WERI-Rb-1 (cell line): ENCODE data around the gene NEK7.

Source experiments
- DNase-seq: peaks from one replicate; pipeline ENCODE4 v3.0.0-alpha.2; 2020
- H3K27ac ChIP-seq: fragments of 250-450 bp; sonication (Bioruptor Pico); 2 replicates; pipeline ENCODE4 v1.5.1; 2020; ENCODE audit warnings: mild to moderate bottlenecking, moderate library complexity
- H3K27me3 ChIP-seq: fragments of 250-450 bp; sonication (Bioruptor Pico); 2 replicates; pipeline ENCODE4 v1.5.1; 2021; ENCODE audit warnings: mild to moderate bottlenecking, low read depth, moderate library complexity; ENCODE audit not compliant: insufficient read depth, severe bottlenecking
- H3K36me3 ChIP-seq: fragments of 250-450 bp; sonication (Bioruptor Pico); 2 replicates; pipeline ENCODE4 v1.5.1; 2020; ENCODE audit warnings: mild to moderate bottlenecking, moderate library complexity
- H3K4me3 ChIP-seq: 2 replicates; pipeline ENCODE4 v1.5.1; 2011; ENCODE audit warnings: low read depth, mild to moderate bottlenecking, control low read depth, low read length
- H3K9me3 ChIP-seq: fragments of 250-450 bp; sonication (Bioruptor Pico); 2 replicates; pipeline ENCODE4 v1.5.1; 2021; ENCODE audit warnings: mild to moderate bottlenecking, moderate library complexity; ENCODE audit not compliant: severe bottlenecking
- CTCF ChIP-seq: IDR thresholded peaks from 2 replicates; pipeline ENCODE4 v1.5.1; 2011; ENCODE audit warnings: low read depth, mild to moderate bottlenecking, control low read depth, inconsistent platforms, low read length

The NEK7 gene

GRCh38 chr1:198232940-198233675 lies 76.3 kb downstream of the NEK7 start:
- DNase-seq: no peak
- no peak for TF ChIP-seq CTCF
- H3K4me3 ChIP-seq: no peak overlapping the region
- no peak overlapping the region for H3K27ac ChIP-seq
- H3K9me3 ChIP-seq: no peaks in the 10 kb centered on the region
- H3K27me3 ChIP-seq: no peaks in the 10 kb centered on the region
- peaks cover 3% of the 10 kb centered on the region; the same call in 1 of the 2 replicates for H3K36me3 ChIP-seq

GRCh38 chr1:198234520-198235251 lies 77.9 kb downstream of the NEK7 start:
- H3K36me3 ChIP-seq: peaks cover 3% of the 10 kb centered on the region; the same call in 1 of the 2 replicates
- no peak for TF ChIP-seq CTCF
- DNase-seq: peak; percentile 88
- no peaks in the 10 kb centered on the region for H3K27me3 ChIP-seq
- H3K4me3 ChIP-seq: peak overlapping the region; percentile 37
- no peaks in the 10 kb centered on the region for H3K9me3 ChIP-seq
- peak overlapping the region; percentile 59 for H3K27ac ChIP-seq

GRCh38 chr1:198238121-198238520 lies 81.3 kb downstream of the NEK7 start:
- Histone ChIP-seq H3K27me3 (no peaks in the 10 kb centered on the region), H3K9me3 (no peaks in the 10 kb centered on the region), H3K36me3 (peaks cover 3% of the 10 kb centered on the region; the same call in 1 of the 2 replicates), H3K27ac (no peak overlapping the region), H3K4me3 (no peak overlapping the region)
- no peak for DNase-seq
- no peak for TF ChIP-seq CTCF

DNA sequence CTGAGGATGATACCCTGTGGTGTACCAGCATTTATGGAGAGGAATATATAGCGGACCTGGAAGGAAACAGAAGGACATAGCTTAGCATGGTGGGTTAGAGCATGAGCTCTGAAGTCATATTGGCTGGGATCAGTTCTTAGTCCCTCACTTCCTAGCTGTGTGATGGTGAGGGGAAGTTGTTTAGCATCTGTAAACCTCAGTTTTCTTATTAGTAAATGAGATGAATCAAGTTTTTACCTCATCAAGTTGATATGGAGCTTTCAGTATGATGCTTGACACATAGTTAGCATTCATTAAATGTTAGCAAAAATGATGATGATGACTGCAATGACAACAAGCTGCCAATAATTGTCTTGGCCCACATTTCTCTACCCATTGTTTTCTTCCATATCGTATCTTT lies 84.8 kb downstream of the NEK7 start:
- no peak for DNase-seq
- no peak for TF ChIP-seq CTCF
- peaks cover under 1% of the 10 kb centered on the region; the same call in 1 of the 2 replicates for H3K36me3 ChIP-seq
- H3K27ac ChIP-seq: no peak overlapping the region
- no peaks in the 10 kb centered on the region for H3K9me3 ChIP-seq
- H3K4me3 ChIP-seq: no peak overlapping the region
- H3K27me3 ChIP-seq: no peaks in the 10 kb centered on the region

DNA sequence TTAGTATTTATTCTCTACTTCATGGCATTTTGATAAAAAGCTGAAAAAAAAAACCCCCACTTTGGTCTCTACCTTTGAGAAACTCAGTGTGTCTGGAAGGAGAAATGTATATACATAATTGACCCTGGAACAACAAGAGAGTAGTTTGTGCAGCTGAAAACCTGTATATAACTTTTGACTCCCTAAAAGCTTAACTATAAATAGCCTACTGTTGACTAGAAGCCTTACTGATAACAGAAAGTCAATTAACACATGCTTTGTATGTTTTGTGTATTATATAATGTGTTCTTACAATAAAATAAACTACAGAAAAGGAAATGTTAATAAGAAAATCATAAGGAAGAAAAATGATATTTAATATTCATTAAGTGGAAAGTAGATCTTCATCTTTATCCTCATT lies 88.0 kb downstream of the NEK7 start:
- Histone ChIP-seq H3K36me3 (no peaks in the 10 kb centered on the region), H3K27ac (no peak overlapping the region), H3K9me3 (no peaks in the 10 kb centered on the region), H3K27me3 (no peaks in the 10 kb centered on the region), H3K4me3 (no peak overlapping the region)
- TF ChIP-seq CTCF: no peak
- no peak for DNase-seq
